Activated naive CD8-positive, alpha-beta T cell treated with anti-CD3 and anti-CD28 coated beads, Interleukin-2, amount 10 ng/mL, durations not matched to agents 7 days and 5 days (primary cell): ENCODE results near the gene SPHK2. TPM values are rescaled to one million over a fixed set of nuclear protein-coding genes. Genes with fewer than 3 reads are reported as not detected.

Experiments used
- ATAC-seq: fragments of 150-1000 bp; cut with Tn5 transposase; one replicate; pipeline ENCODE4 v1.10.0; 2021; ENCODE audit warnings: low read depth, moderate library complexity
- POLR2A ChIA-PET: fragments of 350-600 bp; sonication (Branson Sonifier 250); formaldehyde crosslinking; loops from one replicate; lab custom pipeline; 2021; ENCODE audit warnings: antibody characterized with exemption; lab: Charles Lee
- DNase-seq: peaks from one replicate; pipeline ENCODE4 v3.0.0; 2021
- H3K27ac Mint-ChIP-seq: one replicate; pipeline ENCODE4 v1.8.0; 2022; ENCODE audit warnings: mild to moderate bottlenecking, mixed read lengths
- H3K27me3 Mint-ChIP-seq: one replicate; pipeline ENCODE4 v1.8.0; 2022; ENCODE audit warnings: mild to moderate bottlenecking, moderate library complexity, mixed read lengths
- H3K36me3 Mint-ChIP-seq: one replicate; pipeline ENCODE4 v1.8.0; 2021; ENCODE audit warnings: mild to moderate bottlenecking, mixed read lengths
- H3K4me1 Mint-ChIP-seq: one replicate; pipeline ENCODE4 v1.8.0; 2021; ENCODE audit warnings: mixed read lengths
- H3K4me3 Mint-ChIP-seq: one replicate; pipeline ENCODE4 v1.8.0; 2022; ENCODE audit warnings: mild to moderate bottlenecking, moderate library complexity, mixed read lengths
- H3K9me3 Mint-ChIP-seq: one replicate; pipeline ENCODE4 v1.8.0; 2021; ENCODE audit warnings: mixed read lengths
- total RNA-seq, 2 experiments: library from RNA; stranded (reverse); gene quantifications; one replicate each; pipeline ENCODE4 v1.2.3, GENCODE V29; 2021

SPHK2 gene
- total RNA-seq, 2 experiments from 2014 or later, result 31.4 to 31.8 TPM

DNA sequence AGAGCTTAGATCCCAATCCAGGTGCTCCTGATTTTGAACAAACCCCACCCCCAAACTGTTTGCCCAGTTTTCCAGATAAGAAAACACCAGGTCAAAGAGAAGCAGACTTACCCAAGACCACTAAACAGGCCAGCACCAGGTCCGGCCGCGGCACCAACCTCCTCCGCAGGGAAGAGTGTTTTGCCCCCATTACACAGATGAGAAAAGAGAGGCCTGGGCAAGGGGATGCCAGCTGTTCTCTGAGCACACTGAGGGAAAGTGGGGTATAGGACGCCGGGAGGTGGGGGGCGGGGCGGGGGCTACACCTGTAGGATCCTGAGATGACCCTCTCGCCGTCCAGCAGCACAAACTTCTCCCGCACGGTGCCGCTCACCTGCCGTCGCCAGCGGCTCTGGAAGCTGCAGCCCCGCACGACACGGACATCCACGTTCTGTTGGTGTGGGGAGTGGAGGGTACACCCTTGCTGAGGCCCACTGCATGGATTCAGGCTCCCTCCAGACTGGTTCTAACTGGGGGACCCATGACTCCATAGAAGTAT is 9.7 kb upstream of the SPHK2 start:
- H3K27ac Mint-ChIP-seq, result no peak overlapping the region
- POLR2A ChIA-PET, result interaction anchor here (0.6 to 1.8 kb wide), 6 partner anchors 10 to 169 kb away, joined by 3 to 10 read pairs (median 4); partner anchors contain the start of genes RPL18 and SPHK2
- no peaks in the 10 kb centered on the region for H3K36me3 Mint-ChIP-seq
- H3K9me3 Mint-ChIP-seq, result no peaks in the 10 kb centered on the region
- H3K4me3 Mint-ChIP-seq, result no peak overlapping the region
- no peak for DNase-seq
- peaks cover 4% of the 10 kb centered on the region for H3K4me1 Mint-ChIP-seq
- no peak for ATAC-seq
- H3K27me3 Mint-ChIP-seq, result no peaks in the 10 kb centered on the region

DNA sequence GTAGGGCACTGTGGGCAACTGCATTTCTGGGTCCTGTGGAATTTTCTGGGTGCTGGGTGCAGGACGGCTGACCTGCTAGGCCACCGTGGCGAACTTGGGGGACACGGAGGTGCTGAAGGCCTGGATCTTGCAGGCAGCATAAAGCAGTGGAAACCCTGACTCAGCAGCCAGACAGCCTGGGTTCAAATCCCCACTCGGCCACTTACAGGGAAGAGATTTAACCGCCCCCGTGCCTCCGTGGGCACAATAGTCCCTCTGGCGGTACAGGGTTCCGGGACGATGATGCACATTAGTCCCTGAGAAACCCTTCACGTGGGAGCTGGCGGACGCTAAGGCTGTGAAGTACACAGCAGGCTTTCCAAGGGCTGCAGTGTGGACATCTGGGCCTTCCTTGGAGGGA is 7.4 kb upstream of the SPHK2 start:
- ATAC-seq, result no peak
- H3K4me3 Mint-ChIP-seq, result no peak overlapping the region
- H3K36me3 Mint-ChIP-seq, result peaks cover 8% of the 10 kb centered on the region
- H3K4me1 Mint-ChIP-seq, result peaks cover 14% of the 10 kb centered on the region
- H3K27ac Mint-ChIP-seq, result no peak overlapping the region
- no peak for DNase-seq
- POLR2A ChIA-PET, result interaction anchor here (1.1 kb wide), 1 partner anchor 25 kb away, joined by 3 read pairs; the partner anchor contains the start of gene DBP
- H3K27me3 Mint-ChIP-seq, result no peaks in the 10 kb centered on the region
- no peaks in the 10 kb centered on the region for H3K9me3 Mint-ChIP-seq

DNA sequence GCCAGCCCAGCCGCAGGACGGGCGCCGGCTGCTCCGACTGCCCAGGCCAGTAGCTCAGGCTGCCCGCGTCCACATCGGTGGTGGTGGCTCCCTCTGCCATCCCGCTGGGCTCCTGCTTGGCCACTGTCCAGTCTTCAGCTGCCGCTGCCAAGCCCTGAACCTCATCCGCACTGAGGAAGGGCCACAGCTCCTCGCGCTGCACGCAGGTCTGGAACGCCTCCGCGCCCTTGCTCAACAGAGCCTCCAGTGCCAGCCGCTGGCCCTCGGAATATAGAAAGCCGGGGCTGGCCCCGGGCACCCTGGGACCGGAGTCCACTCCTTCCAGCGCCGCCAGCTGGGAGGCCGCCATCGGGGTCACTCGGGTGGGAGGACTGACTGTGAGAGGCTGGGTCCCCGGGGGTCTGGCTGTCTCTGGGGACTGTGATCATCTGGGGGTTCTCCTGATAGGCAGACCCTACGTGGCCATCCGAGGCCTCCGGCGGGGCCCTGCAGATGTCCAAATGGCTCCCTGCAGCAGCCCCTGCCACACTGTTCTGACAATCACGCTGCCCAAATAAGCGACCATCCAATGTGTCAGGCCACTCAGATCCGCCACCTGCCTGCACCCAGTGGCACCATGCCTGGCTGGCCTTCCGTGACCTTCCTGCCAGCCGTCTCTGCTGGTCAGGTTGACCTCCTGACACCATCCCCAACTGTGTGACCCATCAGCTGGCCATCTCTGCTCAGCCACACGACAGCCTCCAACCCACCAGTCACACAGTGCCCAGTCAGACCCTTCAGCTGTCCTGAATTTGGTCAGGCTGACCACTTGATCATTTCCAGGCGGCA is 6.1 kb upstream of the SPHK2 start:
- peaks cover 14% of the 10 kb centered on the region for H3K36me3 Mint-ChIP-seq
- H3K27me3 Mint-ChIP-seq, result no peaks in the 10 kb centered on the region
- POLR2A ChIA-PET, result interaction anchor here (0.6 to 1.1 kb wide), 2 partner anchors 14 to 23 kb away, joined by 3 to 8 read pairs; partner anchors contain the start of gene DBP
- ATAC-seq, result no peak
- H3K4me1 Mint-ChIP-seq, result peaks cover 18% of the 10 kb centered on the region
- H3K4me3 Mint-ChIP-seq, result no peak overlapping the region
- no peak overlapping the region for H3K27ac Mint-ChIP-seq
- peak; percentile 29 for DNase-seq
- no peaks in the 10 kb centered on the region for H3K9me3 Mint-ChIP-seq

DNA sequence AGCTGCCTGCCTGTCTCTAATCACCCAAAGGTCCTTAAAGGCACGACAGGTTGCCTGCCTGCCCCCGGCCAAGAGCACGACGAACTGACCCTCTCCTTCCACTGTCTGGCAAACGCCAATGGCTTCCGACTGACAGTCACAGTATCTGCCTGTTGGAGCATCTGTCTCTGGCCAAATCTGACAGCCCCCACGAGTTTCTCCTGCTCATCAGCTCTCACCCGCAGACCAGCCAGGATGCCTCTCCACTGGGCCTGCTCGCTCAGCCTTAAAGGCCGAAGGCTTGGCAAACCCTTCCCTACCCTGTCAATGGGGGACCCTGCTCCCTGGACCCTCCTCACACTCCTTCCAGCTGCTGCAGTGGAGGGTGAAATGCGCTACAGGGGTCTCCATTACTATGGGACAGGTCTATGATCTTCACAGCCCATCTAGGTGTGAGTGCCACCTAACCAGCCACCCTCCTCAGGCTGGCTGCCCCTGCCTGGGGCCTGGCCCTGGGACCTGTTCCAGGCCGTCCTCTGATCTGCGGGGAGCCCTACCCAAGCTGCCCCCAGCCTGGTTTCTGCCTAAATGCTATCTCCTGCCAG is 5.4 kb upstream of the SPHK2 start:
- POLR2A ChIA-PET, result interaction anchor here (0.6 to 1.0 kb wide), 2 partner anchors 10 to 13 kb away, joined by 3 to 8 read pairs; no protein-coding TSS in a partner anchor
- no peaks in the 10 kb centered on the region for H3K9me3 Mint-ChIP-seq
- no peaks in the 10 kb centered on the region for H3K27me3 Mint-ChIP-seq
- peak overlapping the region; percentile 26 for H3K27ac Mint-ChIP-seq
- peaks cover 15% of the 10 kb centered on the region for H3K4me1 Mint-ChIP-seq
- peak; percentile 34 for DNase-seq
- peaks cover 19% of the 10 kb centered on the region for H3K36me3 Mint-ChIP-seq
- no peak overlapping the region for H3K4me3 Mint-ChIP-seq
- ATAC-seq, result no peak

DNA sequence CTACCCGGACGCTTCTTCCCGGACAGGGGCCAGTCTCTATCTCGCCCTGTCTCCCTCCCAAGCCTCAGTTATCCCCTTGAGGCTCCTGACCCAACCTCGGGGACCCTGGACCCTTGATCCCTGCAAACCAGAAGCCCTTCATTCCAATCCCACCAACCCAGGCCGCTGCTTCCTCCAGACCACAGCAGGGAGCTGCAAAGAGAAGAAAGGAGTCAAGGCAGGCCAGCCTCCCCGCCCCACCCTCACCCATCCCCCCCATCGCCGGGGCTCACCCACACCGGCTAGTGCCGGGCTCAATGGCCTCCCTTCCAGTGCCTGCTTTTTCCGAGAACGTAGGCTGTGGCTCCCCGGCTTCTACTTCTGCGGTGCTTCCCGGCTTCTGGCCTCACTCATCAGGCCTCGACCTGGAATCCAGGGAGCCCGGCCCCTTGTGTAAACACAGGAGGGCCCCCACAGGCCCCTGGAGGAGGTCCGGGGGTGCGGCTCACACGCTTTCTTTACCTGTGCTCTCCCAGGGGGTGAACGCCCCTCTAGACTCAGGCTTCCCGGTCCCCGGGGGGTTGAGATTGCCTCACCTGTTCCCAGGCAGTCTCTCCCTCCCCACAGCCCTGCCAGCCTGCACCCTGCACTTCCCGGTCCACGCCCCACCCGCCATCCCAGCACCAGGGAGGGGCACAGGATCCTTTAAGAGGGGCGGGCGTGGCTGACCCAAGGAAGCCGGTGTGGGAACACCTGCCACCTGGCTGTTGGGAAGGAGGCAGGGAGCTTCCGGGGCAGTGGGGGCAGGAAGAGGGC is 4.7 kb upstream of the SPHK2 start, which contains the start of gene FAM83E:
TSS of gene FAM83E (minus strand) at position 641 of the 795 bp plus-strand sequence. CDS start 1,704 bp downstream, outside the sequence.
- POLR2A ChIA-PET, result interaction anchor here (1.0 kb wide), 1 partner anchor 9 kb away, joined by 3 read pairs; no protein-coding TSS in a partner anchor
- ATAC-seq, result no peak
- Mint-ChIP-seq H3K4me1 (peaks cover 15% of the 10 kb centered on the region), H3K4me3 (no peak within 1 kb of the TSS), H3K36me3 (peaks cover 21% of the 10 kb centered on the region), H3K27me3 (no peaks in the 10 kb centered on the region), H3K9me3 (no peaks in the 10 kb centered on the region), H3K27ac (peak within 1 kb of the TSS; percentile 26)
- peak; percentile 32 for DNase-seq

DNA sequence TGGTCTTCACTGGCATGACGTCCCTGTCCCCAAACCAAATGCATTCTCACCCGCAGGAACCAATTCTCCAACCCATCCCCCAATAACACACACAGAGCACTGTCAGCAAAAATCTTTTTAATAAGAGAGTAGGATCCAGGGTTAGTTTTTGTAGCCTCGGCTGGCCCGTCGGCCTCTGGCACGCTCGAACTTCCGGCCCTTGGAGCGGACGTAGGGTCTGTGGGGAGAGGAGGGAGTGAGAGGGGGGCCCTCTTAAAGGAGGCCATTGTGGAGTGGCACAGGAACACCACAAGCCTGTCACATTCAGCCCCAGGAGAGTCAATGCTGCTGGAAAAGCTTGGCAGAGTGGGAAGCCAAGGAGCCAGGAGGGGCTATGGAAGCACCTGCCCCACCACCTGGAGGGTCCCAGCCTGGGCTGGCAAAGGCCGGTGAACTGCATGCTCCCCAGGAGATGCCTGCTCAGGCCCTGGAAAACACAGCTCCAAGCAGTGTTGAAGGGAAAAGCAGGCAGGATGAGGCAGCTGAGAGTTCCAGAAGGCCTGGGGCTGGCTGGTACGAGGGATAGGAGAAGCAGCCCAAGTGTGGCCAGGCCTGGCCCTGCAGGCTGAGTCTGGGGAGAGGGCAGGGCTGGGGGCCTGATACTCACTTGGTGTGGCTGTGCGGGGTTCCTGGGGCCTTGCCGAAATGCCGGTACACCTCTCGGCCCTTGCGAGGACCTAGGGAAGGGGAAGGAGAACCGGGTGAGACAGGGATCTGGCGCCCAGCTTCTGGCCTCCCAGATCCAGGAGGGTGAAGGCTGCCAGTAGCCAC is 3.9 kb upstream of the SPHK2 start:
- DNase-seq (peak; percentile 25), ATAC-seq (no peak)
- Mint-ChIP-seq H3K4me1 (peaks cover 23% of the 10 kb centered on the region), H3K4me3 (no peak overlapping the region), H3K9me3 (no peaks in the 10 kb centered on the region), H3K27me3 (no peaks in the 10 kb centered on the region), H3K36me3 (peaks cover 22% of the 10 kb centered on the region), H3K27ac (peak overlapping the region; percentile 25)
- POLR2A ChIA-PET, result interaction anchor here (0.6 kb wide), 1 partner anchor 41 kb away, joined by 5 read pairs; no protein-coding TSS in a partner anchor

DNA sequence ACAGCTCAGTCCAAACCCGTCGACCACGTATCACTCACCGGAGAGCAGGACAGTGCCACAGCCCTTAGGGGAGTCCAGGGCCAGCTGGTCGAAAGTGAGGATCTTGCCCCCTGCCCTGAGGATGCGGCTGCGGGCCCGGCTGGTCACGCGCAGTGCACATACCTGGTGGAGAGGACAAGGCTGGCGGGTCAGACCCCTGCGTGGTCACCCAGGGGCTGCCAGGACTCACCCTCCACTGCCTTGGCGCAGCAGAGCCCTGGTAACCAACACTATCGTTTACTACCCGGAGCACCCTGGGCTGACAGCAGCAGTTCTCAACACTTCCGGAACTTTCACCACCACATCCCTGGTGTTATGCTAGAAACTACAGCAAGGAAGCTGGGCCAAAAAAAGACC is 3.3 kb upstream of the SPHK2 start:
- Mint-ChIP-seq H3K9me3 (no peaks in the 10 kb centered on the region), H3K36me3 (peaks cover 22% of the 10 kb centered on the region), H3K27ac (peak overlapping the region; percentile 43), H3K4me3 (peak overlapping the region; percentile 95), H3K27me3 (no peaks in the 10 kb centered on the region), H3K4me1 (peaks cover 23% of the 10 kb centered on the region)
- POLR2A ChIA-PET, result interaction anchor here (0.6 kb wide), 1 partner anchor 41 kb away, joined by 5 read pairs; no protein-coding TSS in a partner anchor
- ATAC-seq (no peak), DNase-seq (peak; percentile 28)

DNA sequence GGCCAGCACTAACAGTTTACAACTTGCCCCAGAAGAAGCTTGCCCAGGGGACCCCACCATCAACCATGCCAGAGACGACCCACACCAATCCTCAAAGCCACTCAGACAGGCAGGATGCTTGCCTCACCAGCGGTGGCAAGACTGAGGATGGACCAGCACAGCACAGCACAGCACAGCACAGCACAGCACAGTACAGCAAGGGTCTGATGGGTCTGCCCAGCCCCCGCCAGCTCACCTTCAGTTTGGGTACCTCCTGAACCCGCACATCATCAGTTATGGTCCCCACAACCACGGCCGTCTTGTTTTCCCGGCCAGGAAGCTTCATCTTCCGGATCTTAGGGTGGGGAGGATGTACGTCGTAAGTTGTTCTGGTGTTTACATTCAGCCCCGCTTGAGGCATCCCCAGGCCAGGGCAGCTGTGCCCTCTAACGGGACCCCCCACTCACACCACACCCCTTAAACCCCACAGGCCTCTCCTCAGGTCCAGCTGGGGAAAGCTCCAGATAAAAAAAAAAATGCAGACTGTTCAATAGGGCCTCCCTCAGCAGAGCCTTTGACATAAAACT is 2.7 kb upstream of the SPHK2 start:
- DNase-seq (no peak), ATAC-seq (no peak)
- Mint-ChIP-seq H3K27me3 (no peaks in the 10 kb centered on the region), H3K9me3 (no peaks in the 10 kb centered on the region), H3K27ac (peak overlapping the region; percentile 43), H3K36me3 (peaks cover 22% of the 10 kb centered on the region), H3K4me3 (peak overlapping the region; percentile 95), H3K4me1 (peaks cover 26% of the 10 kb centered on the region)
- POLR2A ChIA-PET, result interaction anchor here (0.6 to 1.3 kb wide), 4 partner anchors 8 to 42 kb away, joined by 3 to 5 read pairs (median 3); no protein-coding TSS in a partner anchor

DNA sequence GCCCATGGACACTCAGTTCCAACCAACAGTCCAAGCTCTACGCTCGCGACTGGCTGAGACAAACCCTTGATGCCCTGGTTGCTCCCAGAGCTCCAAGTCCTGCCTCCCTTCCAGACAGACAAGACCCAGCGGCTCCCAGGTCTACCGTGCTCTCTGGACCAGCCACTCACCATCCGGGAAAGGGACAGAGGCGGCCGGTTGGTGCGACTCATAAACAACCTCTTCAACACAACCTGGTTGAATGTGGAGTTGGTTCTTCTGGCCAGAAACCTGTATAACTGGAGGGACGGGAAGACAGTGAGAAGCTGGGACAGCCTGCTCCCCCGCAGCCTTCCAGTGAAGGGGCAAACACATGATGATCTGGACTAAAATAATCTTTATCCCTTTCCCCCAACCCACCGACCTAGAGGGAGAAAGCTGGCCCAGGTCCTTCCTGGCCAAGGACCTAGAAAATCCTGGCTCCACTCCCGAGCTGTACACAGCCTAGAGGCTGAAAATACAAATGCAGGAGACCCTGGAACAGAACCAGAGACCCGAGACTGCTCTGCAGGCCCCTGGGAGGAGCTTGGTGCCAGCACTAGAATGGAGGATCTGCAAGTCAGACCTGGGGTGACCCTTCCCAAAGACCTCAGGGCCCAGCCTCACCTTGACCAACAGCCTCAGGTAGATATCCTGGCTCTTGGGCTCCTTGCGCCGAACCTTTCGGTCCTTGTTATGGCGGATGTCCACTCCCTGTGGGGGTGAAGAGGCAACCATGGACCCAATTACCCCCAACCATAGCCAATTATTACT is 2.0 kb upstream of the SPHK2 start:
- Mint-ChIP-seq H3K27ac (peak overlapping the region; percentile 98), H3K36me3 (peaks cover 24% of the 10 kb centered on the region), H3K9me3 (no peaks in the 10 kb centered on the region), H3K27me3 (no peaks in the 10 kb centered on the region), H3K4me1 (peaks cover 30% of the 10 kb centered on the region), H3K4me3 (peak overlapping the region; percentile 95)
- POLR2A ChIA-PET, result interaction anchor here (0.9 to 1.3 kb wide), 4 partner anchors 9 to 28 kb away, joined by 3 read pairs; no protein-coding TSS in a partner anchor
- peak; percentile 25 for DNase-seq
- no peak for ATAC-seq

DNA sequence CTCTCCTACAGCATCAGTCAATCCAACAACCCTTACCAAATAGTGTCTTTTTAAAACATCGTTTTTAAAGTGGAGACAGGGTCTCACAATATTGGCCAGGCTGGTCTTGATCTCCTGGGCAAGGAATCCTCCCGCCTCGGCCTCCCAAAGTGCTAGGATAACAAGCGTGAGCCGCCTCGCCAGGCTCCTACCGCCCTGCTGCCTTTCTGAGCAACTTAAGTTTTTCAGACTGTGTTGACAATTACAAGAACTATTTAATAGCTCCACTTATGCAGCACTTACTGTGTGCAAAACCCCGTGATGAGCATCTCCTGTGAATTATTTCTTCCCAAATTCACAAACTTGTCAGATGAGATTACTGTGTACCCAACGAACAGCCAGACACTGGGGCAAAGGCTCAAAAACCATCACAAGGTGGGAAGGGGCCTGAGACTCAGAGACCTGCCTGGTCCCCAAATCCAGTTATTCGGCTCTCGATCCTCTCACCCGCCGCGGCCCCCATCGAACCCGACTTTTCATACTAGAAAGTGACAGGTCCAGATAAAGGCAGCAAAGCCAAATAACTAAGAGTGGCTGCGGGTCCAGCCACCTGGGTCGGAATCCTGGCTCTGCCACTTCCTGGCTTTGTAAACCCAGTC is 909 bp upstream of the SPHK2 start:
- H3K4me1 Mint-ChIP-seq, result peaks cover 34% of the 10 kb centered on the region
- POLR2A ChIA-PET, result interaction anchor here (0.6 to 3.1 kb wide), 18 partner anchors 9 to 1284 kb away, joined by 3 to 37 read pairs (median 5); partner anchors contain the start of genes BCAT2, CA11, DBP and GYS1
- H3K4me3 Mint-ChIP-seq, result peak overlapping the region; percentile 95

More for the DNA sequence above, 909 bp upstream of the SPHK2 start:
- ATAC-seq (no peak), DNase-seq (no peak)
- peaks cover 27% of the 10 kb centered on the region for H3K36me3 Mint-ChIP-seq
- no peaks in the 10 kb centered on the region for H3K27me3 Mint-ChIP-seq
- no peaks in the 10 kb centered on the region for H3K9me3 Mint-ChIP-seq
- H3K27ac Mint-ChIP-seq, result peak overlapping the region; percentile 98
